ENCODE results near the gene NUDT21. TPM values are rescaled to one million over a fixed set of nuclear protein-coding genes. Genes with fewer than 3 reads are reported as not detected.
"Not testable (repeated sequence)": the region's sequence is repeated elsewhere in the genome, so short reads cannot be mapped to it uniquely, and the experiment has no call there.

NUDT21 gene
- 66.2 TPM for total RNA-seq
- long read RNA-seq, full-length matches to known transcripts: 59 of 63 reads
- long read RNA-seq, partial matches to known transcripts: 1 of 63 reads
- long read RNA-seq, other reads (novel, unspliced or antisense): 3 of 63 reads

- peak; percentile 97 for DNase-seq (ENCODE audit: low spot score)
- intact Hi-C loops (cut with DNase I): no loop called here
Observed at GRCh38 chr16:56450986-56451752, at the start of gene NUDT21, which contains the start of gene OGFOD1. Gene NUDT21 (minus strand): TSS chr16:56451332. CDS start chr16:56451202, 130 bp downstream. Gene OGFOD1 (plus strand): TSS chr16:56451554. CDS start chr16:56451613, 59 bp downstream.

GRCh38 chr16:56493815-56494214 is 42.7 kb upstream of the NUDT21 start:
- DNase-seq (ENCODE audit: low spot score): no peak
- intact Hi-C loops (cut with DNase I): no loop called here

GRCh38 chr16:56493126-56493525 is 42.0 kb upstream of the NUDT21 start:
- no peak for DNase-seq (ENCODE audit: low spot score)
- intact Hi-C loops (cut with DNase I): no loop called here

DNA sequence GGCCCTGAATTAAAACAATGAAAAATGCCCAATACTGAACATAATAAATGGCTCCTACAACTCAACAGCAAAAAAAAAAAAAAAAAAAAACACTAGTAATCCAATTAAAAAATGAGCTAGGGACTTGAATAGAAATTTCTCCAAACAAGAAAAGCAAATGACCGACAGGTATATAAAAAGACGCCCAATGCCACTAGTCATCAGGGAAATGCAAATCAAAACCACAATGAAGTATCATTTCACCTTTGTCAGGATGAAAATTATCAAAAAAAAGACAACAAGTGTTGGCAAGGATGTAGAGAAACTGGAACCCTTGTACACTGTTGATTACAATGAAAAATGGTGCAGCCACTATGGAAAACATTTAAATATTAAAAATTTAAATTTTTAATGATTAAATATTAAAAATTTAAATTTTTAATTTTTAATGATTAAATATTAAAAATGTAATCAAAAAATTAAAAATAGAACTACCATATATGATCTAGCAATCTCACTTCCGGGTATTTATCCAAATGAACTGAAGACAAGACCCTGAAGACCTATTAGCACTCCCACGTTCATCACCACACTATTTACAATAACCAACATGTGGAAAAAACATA is 40.6 kb upstream of the NUDT21 start:
- intact Hi-C loops (cut with DNase I): no loop called here
- DNase-seq (ENCODE audit: low spot score): no peak

DNA sequence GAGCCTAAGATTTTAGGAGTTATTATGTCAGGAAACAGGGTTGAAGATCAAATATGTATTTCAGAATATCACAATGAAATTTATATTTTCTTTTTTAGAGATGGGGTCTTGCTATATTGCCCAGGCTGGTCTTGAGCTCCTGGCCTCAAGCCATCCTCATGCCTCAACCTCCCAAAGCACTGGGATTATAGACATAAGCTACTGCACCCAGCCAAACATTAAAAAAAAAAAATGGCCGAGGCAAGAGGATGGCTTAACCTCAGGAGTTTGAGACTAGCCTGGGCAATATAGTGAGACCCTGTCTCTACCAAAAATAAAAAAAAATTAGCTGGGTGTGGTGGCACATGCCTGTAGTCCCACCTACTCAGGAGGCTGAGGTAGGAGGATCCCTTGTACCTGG is 37.7 kb upstream of the NUDT21 start:
- intact Hi-C loops (cut with DNase I); DNase-seq (ENCODE audit: low spot score): not testable (repeated sequence)

- intact Hi-C loops (cut with DNase I): no loop called here
- no peak for DNase-seq (ENCODE audit: low spot score)
Observed at GRCh38 chr16:56488035-56488434, 36.9 kb upstream of the NUDT21 start.

- DNase-seq (ENCODE audit: low spot score): no peak
- intact Hi-C loops (cut with DNase I): no loop called here
Observed at GRCh38 chr16:56483394-56483793, 32.3 kb upstream of the NUDT21 start.

DNA sequence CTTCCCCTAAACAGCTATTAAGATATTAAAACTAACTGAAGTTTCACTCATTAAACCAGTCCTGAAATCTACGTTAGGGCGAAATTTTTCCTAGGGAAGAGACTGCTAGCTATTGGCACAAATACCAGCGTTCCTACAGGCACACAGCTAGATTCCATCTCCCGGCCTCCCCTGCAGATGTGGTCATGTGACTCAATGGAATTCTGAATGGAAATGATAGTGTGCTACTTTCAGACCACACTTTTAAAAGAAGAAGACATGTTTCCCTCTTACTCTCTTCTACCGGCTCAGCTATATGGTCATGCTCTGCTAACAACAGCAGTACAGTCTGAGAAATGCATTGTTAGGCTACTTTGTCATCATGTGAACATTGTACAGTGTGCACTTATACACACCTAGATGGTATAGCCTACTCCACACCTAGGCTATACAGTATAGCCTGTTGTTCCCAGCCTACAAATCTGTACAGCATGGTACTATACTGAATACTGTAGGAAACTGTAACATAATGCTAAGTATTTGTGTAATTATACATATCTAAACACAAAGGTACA is 31.6 kb upstream of the NUDT21 start:
- intact Hi-C loops (cut with DNase I): no loop called here
- DNase-seq (ENCODE audit: low spot score): no peak

- intact Hi-C loops (cut with DNase I): no loop called here
Observed at GRCh38 chr16:56481468-56482122, 30.5 kb upstream of the NUDT21 start.

GRCh38 chr16:56480776-56481467 is 29.8 kb upstream of the NUDT21 start:
- intact Hi-C loops (cut with DNase I): no loop called here
- no peak for DNase-seq (ENCODE audit: low spot score)

More at GRCh38 chr16:56481468-56482122, 30.5 kb upstream of the NUDT21 start:
- DNase-seq (ENCODE audit: low spot score): no peak

GRCh38 chr16:56479469-56479868 is 28.3 kb upstream of the NUDT21 start:
- DNase-seq (ENCODE audit: low spot score): no peak
- intact Hi-C loops (cut with DNase I): no loop called here

DNA sequence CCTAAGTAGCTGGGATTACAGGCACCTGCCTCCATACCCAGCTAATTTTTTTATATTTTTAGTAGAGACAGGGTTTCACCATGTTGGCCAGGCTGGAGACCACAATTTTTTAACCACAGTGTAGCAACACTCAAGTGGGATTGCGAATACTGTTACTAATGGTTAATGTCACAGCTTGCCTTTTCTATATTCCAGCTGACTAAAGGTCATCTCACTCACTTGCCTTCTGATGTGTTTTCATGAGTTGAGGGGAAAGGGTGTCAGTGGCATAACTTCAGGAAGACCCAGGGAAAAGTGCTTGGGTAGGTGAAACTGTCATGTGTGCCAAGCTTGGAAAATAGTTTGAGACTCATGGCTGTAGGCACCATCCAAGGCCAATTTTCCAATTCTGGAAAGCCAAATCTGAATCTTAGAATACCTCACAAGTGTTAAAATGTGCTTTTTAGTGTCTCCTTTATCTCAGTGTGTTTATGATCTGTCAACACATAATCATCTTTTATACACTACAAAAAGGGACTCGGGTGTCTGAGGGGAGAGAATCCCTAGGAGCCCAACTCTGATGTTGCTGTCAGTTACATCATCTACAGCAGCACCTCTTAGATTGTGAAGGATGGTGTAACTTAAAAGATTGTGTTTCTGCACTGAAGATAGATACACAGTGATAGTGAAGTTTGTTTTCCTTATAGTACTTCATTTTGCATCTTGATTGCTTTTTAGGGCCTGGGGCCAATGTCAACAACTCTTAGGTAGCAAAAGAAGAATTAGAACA is 27.3 kb upstream of the NUDT21 start:
- intact Hi-C loops (cut with DNase I): no loop called here
- DNase-seq (ENCODE audit: low spot score): no peak

GRCh38 chr16:56477096-56477878 is 26.2 kb upstream of the NUDT21 start:
- DNase-seq (ENCODE audit: low spot score): no peak
- intact Hi-C loops (cut with DNase I): no loop called here

DNA sequence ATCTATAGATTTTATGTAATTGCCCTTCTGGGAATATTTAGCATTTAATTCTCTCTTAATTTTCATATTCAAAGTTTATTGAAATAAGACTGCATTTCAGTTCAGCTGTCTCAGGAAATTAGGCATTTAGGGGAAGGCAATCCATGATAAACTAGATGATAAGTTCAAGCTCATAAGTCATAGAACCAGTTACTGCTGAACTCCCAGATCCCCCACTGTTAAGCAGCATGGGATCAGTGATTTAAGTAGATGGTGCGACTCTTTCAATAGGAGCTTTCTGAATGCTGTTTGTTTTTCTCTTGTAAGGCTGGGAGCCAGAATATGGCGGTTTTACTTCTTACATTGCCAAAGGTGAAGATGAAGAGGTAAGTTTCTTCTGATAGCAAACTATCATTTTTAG is 24.1 kb upstream of the NUDT21 start:
- no peak for DNase-seq (ENCODE audit: low spot score)

DNA sequence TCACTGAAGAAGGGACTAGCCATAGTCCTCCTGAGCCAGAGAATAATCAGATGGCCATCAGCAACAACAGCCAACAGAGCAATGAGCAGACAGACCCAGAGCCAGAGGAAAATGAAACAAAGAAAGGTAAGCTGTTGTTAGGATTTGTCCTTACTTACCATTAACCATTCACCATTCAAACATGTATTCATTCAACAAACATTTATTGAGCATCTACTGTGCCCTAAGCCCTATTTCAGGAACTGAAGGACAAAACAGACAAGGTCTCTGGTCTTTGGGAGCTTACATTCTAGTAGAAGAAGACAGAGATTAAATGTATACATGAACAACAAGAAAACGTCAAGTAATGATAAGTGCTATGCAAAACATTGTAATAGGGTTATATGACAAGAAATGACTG is 19.5 kb upstream of the NUDT21 start:
- DNase-seq (ENCODE audit: low spot score): no peak

More for the DNA sequence above, 24.1 kb upstream of the NUDT21 start:
- intact Hi-C loops (cut with DNase I): no loop called here

DNA sequence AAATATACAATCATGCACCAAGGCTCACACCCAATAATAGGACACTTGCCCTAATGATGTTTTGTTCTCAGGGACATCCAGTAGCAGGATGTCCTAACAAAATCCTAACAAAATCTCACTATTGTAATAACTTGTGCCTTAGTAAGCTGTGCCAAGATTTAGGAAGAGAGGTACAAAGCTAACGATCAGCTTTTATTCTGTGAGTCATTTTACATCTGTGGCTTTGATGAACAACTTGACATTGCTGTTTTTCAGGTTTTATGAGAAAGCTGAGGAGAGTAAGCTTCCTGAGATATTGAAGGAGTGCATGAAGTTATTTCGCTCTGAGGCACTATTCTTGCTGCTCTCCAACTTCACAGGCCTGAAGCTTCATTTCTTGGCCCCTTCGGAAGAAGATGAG is 19.1 kb upstream of the NUDT21 start:
- DNase-seq (ENCODE audit: low spot score): no peak
- intact Hi-C loops (cut with DNase I): no loop called here

More for the DNA sequence above, 19.5 kb upstream of the NUDT21 start:
- intact Hi-C loops (cut with DNase I): no loop called here

DNA sequence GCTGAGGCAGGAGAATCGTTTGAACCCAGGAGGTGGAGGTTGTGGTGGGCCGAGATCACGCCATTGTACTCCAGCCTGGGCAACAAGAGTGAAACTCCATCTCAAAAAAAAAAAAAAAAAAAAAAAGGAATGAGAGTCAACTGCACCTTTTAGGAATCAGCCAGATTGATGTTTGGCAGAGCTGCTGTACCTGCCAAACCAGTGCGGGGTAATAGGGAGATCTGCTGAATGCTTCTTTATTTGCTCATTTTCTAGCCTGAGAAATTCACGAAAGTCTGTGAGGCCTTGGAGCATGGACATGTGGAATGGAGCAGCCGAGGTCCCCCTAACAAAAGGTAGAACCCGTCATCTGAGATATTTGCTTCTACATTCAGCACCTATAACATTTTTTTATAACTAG is 18.6 kb upstream of the NUDT21 start:
- no peak for DNase-seq (ENCODE audit: low spot score)
- intact Hi-C loops (cut with DNase I): no loop called here

DNA sequence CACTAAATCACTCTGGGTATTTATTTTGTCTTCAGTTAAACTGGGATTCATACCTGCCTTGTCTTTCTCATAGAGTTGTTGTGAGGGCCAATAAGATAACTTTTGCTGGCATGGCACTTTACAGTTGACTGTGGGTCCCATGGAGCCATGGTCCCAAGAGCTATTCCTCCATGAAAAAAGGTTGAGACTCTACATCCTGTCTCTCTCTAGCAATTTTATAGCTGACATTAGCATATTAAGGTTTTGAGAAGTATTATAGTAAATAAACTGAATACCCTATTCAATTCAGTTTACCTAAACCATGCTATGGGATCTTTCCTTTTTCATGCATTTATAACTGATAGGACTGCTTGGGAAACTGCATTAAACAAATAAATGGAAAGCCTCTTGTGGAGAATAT is 17.7 kb upstream of the NUDT21 start:
- intact Hi-C loops (cut with DNase I): no loop called here
- no peak for DNase-seq (ENCODE audit: low spot score)
